K562 (cell line): ENCODE measurements around the gene MAPRE2. TPM values are rescaled to one million over a fixed set of nuclear protein-coding genes. Genes with fewer than 3 reads are reported as not detected.

Source experiments
- ATF7 ChIP-seq: fragments of 450-650 bp; IDR thresholded peaks from 2 replicates; pipeline ENCODE4 v1.7.1; 2014; ENCODE audit warnings: mild to moderate bottlenecking, moderate library complexity
- CREM ChIP-seq: IDR thresholded peaks from 2 replicates; pipeline ENCODE4 v1.6.1; 2014; ENCODE audit warnings: antibody characterized with exemption, low read depth
- EP400 ChIP-seq: fragments of 450-650 bp; IDR thresholded peaks from 2 replicates; pipeline ENCODE4 v1.6.1; 2017; ENCODE audit warnings: antibody characterized with exemption, mild to moderate bottlenecking, moderate library complexity
- FOXO4 ChIP-seq: fragments of 450-650 bp; formaldehyde crosslinking; IDR thresholded peaks from 2 replicates; pipeline ENCODE4 v1.4.0; 2020; ENCODE audit warnings: mild to moderate bottlenecking, moderate library complexity
- HDAC2 ChIP-seq: fragments of 450-650 bp; IDR thresholded peaks from 2 replicates; pipeline ENCODE4 v1.6.1; 2016; ENCODE audit warnings: mild to moderate bottlenecking
- JUND ChIP-seq, 2 experiments: IDR thresholded peaks; 2 replicates in 1 of 2; 3 replicates in 1 of 2; pipeline ENCODE4 v1.6.1; 2011; ENCODE audit warnings: borderline replicate concordance in 2 of 2, low read depth in 2 of 2, low read length in 2 of 2, improper control_type of control experiment in 1 of 2, missing biosample characterization in 1 of 2, missing genetic modification characterization in 1 of 2, missing genetic modification reagents in 1 of 2
- KDM1A ChIP-seq, 2 experiments: fragments of 450-650 bp; IDR thresholded peaks; 2 replicates each; pipeline ENCODE4 v1.6.1; 2016; ENCODE audit warnings: mild to moderate bottlenecking in 2 of 2
- RBM25 ChIP-seq: fragments of 200-400 bp; formaldehyde crosslinking; IDR thresholded peaks from 2 replicates; pipeline ENCODE4 v1.6.1; 2018; ENCODE audit warnings: low read length, low read depth, moderate library complexity; ENCODE audit not compliant: severe bottlenecking
- YY1 ChIP-seq, 3 experiments: IDR thresholded peaks; 2 replicates each; pipeline ENCODE4 v1.6.1; 2011; ENCODE audit warnings: low read length in 2 of 3, mild to moderate bottlenecking in 2 of 3, moderate library complexity in 2 of 3, borderline replicate concordance in 1 of 3, control low read depth in 1 of 3, low read depth in 1 of 3; ENCODE audit not compliant: insufficient read depth in 3 of 3, insufficient replicate concordance in 2 of 3, control insufficient read depth in 1 of 3, insufficient read length in 1 of 3; ENCODE audit errors: extremely low read depth in 1 of 3
- ZNF740 ChIP-seq, 3 experiments: fragments of 200-800 bp in 1 of 3; sonication (Bioruptor generic) in 1 of 3; sonication (generic) in 1 of 3; formaldehyde crosslinking in 1 of 3; IDR thresholded peaks; 2 replicates each; pipeline versions ENCODE4 v1.6.1 to v1.8.0; 2016 to 2022; ENCODE audit warnings: mild to moderate bottlenecking in 2 of 3, missing compliant biosample characterization in 2 of 3, missing genetic modification characterization in 2 of 3, missing genetic modification reagents in 1 of 3
- polyA plus RNA-seq, 8 experiments: library from polyadenylated mRNA; depleted of rRNA in 4 of 8; stranded (reverse) in 5 of 8; unstranded in 3 of 8; fragments of >200 nt; fragmentation: Nextera tagmentation in 2 of 8; fragmentation: Illumina TruSeq in 1 of 8; extraction: Ambion mirVana in 2 of 8; extraction: Trizol in 1 of 8; gene quantifications; 2 replicates each; pipeline versions ENCODE4 v1.2.1 to v1.2.3, GENCODE V29; 2011 to 2014; ENCODE audit warnings: inconsistent platforms in 1 of 8, missing spikeins in 1 of 8
- total RNA-seq, 7 experiments: library from RNA; depleted of rRNA in 6 of 7; stranded (reverse); fragments of >200 nt in 6 of 7; fragmentation: Illumina TruSeq in 2 of 7; extraction: Trizol in 2 of 7; gene quantifications; 2 replicates each; pipeline versions ENCODE4 v1.2.1 to v1.2.3, GENCODE V29; 2011 to 2021; ENCODE audit warnings: low replicate concordance in 1 of 7
- TF ChIP-seq, protein P1 (sequence below): fragments of 450-650 bp; IDR thresholded peaks from 2 replicates; pipeline ENCODE4 v1.6.1; 2017; ENCODE audit warnings: mild to moderate bottlenecking, moderate library complexity
- TF ChIP-seq, protein P2 (sequence below), 3 experiments: fragments of 200-800 bp in 1 of 3; fragments of 250-450 bp in 1 of 3; fragments of 450-650 bp in 1 of 3; sonication (Bioruptor Pico) in 1 of 3; sonication (Bioruptor generic) in 1 of 3; formaldehyde crosslinking in 1 of 3; IDR thresholded peaks; 2 replicates each; pipeline versions ENCODE4 v1.6.1 to v1.8.0; 2016 to 2022; ENCODE audit warnings: mild to moderate bottlenecking in 2 of 3, missing genetic modification characterization in 2 of 3, missing compliant biosample characterization in 1 of 3, moderate library complexity in 1 of 3
- TF ChIP-seq, protein P3 (sequence below): fragments of 200-800 bp; sonication (Bioruptor generic); IDR thresholded peaks from 2 replicates; pipeline ENCODE4 v1.6.1; 2017; ENCODE audit warnings: missing genetic modification characterization, missing compliant biosample characterization

The MAPRE2 gene
- total and polyA plus RNA-seq, 9 of the 15 experiments (the other 6 are each of a cell fraction or from before 2014, with no cell fraction given), result 32.3 to 70.7 (median 40.7) TPM

DNA sequence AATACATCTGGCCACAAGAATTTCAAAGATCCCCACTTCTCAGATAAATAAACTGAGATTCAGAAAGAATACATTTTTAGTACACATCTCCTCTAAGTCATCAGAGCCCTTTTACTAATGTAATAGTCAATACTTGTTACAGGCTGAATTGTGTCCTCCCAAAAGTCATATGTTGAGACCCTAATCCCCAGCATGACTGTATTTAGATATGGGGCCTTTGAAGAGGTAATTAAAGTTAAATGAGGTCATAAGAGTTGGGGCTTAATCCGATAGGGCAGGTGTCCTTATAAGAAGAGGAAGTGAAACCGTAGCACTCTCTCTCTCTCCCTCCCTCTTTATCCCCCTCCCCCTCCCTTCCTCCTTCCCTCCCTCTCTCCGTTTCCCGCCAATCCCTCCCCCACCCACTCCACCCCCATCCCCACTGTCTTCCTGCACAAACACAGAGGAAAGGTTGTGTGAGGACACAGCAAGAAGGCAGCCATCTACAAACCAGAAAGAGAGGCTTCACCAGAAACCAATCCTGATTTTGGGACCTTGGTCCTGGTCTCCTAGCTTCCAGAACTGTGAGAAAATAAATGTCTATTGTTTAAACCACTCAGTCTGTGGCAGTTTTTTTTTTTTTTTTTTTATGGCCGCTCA lies 133.0 kb downstream of the MAPRE2 start (continued):
- no peak for TF ChIP-seq ZNF740 (CRISPR knock-in tag; IDR thresholded peaks at IDR 0.05)
- peak in 1 of 2 experiments; percentile 44; a peak in 1 of 4 replicates for TF ChIP-seq ZNF740 (tag; IDR thresholded peaks at IDR 0.05)
- TF ChIP-seq, protein P1, sequence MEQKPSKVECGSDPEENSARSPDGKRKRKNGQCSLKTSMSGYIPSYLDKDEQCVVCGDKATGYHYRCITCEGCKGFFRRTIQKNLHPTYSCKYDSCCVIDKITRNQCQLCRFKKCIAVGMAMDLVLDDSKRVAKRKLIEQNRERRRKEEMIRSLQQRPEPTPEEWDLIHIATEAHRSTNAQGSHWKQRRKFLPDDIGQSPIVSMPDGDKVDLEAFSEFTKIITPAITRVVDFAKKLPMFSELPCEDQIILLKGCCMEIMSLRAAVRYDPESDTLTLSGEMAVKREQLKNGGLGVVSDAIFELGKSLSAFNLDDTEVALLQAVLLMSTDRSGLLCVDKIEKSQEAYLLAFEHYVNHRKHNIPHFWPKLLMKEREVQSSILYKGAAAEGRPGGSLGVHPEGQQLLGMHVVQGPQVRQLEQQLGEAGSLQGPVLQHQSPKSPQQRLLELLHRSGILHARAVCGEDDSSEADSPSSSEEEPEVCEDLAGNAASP, result peak; percentile 62
- peak; percentile 18; the same call in 1 of the 2 replicates for TF ChIP-seq CREM
- peak; percentile 73 for TF ChIP-seq ATF7
- peak; percentile 64 to 94 for TF ChIP-seq KDM1A (IDR thresholded peaks at IDR 0.05)
- TF ChIP-seq, protein P2, sequence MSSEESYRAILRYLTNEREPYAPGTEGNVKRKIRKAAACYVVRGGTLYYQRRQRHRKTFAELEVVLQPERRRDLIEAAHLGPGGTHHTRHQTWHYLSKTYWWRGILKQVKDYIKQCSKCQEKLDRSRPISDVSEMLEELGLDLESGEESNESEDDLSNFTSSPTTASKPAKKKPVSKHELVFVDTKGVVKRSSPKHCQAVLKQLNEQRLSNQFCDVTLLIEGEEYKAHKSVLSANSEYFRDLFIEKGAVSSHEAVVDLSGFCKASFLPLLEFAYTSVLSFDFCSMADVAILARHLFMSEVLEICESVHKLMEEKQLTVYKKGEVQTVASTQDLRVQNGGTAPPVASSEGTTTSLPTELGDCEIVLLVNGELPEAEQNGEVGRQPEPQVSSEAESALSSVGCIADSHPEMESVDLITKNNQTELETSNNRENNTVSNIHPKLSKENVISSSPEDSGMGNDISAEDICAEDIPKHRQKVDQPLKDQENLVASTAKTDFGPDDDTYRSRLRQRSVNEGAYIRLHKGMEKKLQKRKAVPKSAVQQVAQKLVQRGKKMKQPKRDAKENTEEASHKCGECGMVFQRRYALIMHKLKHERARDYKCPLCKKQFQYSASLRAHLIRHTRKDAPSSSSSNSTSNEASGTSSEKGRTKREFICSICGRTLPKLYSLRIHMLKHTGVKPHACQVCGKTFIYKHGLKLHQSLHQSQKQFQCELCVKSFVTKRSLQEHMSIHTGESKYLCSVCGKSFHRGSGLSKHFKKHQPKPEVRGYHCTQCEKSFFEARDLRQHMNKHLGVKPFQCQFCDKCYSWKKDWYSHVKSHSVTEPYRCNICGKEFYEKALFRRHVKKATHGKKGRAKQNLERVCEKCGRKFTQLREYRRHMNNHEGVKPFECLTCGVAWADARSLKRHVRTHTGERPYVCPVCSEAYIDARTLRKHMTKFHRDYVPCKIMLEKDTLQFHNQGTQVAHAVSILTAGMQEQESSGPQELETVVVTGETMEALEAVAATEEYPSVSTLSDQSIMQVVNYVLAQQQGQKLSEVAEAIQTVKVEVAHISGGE (CRISPR knock-in tag; IDR thresholded peaks at IDR 0.05), result peak in 1 of 3 experiments; percentile 31; a peak in 1 of 6 replicates
- TF ChIP-seq FOXO4, result no peak
- 0 out of 2 replicates have a peak, but pooled peaks have one; percentile 21 for TF ChIP-seq EP400
- TF ChIP-seq, protein P3, sequence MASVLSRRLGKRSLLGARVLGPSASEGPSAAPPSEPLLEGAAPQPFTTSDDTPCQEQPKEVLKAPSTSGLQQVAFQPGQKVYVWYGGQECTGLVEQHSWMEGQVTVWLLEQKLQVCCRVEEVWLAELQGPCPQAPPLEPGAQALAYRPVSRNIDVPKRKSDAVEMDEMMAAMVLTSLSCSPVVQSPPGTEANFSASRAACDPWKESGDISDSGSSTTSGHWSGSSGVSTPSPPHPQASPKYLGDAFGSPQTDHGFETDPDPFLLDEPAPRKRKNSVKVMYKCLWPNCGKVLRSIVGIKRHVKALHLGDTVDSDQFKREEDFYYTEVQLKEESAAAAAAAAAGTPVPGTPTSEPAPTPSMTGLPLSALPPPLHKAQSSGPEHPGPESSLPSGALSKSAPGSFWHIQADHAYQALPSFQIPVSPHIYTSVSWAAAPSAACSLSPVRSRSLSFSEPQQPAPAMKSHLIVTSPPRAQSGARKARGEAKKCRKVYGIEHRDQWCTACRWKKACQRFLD (CRISPR knock-in tag), result 0 out of 2 replicates have a peak, but pooled peaks have one; percentile 32
- TF ChIP-seq YY1 (IDR thresholded peaks at IDR 0.05; ENCODE audit: borderline replicate concordance in 1 of 3, control insufficient read depth in 1 of 3, extremely low read depth in 1 of 3, insufficient read depth in 3 of 3, insufficient read length in 1 of 3, insufficient replicate concordance in 2 of 3, low read depth in 1 of 3, low read length in 2 of 3), result peak in 1 of 3 experiments; percentile 57
- TF ChIP-seq RBM25, result peak; percentile 77
- peak; percentile 53; the same call in 1 of the 2 replicates for TF ChIP-seq JUND (IDR thresholded peaks at IDR 0.05; ENCODE audit: borderline replicate concordance, low read depth, low read length)
- TF ChIP-seq JUND (tag; IDR thresholded peaks at IDR 0.05; ENCODE audit: borderline replicate concordance, low read depth, low read length), result peak; percentile 41; the same call in 2 of the 3 replicates
- TF ChIP-seq HDAC2, result peak; percentile 52; the same call in 1 of the 2 replicates
